Fibroblast of mammary gland (primary cell): ENCODE data around the gene EIF2S3.

Source experiments
- DNase-seq: peaks from one replicate; pipeline ENCODE4 v3.0.0-alpha.2; 2010; ENCODE audit warnings: low read depth
- H3K4me3 ChIP-seq: 2 replicates; pipeline ENCODE4 v1.5.1; 2011; ENCODE audit warnings: low read depth, mild to moderate bottlenecking, low read length, moderate library complexity; ENCODE audit not compliant: control insufficient read depth
- TF ChIP-seq, protein P1 (sequence below): conservative IDR thresholded peaks from 2 replicates; pipeline ENCODE4 v1.5.1; 2011; ENCODE audit warnings: low read depth, low read length, inconsistent platforms; ENCODE audit not compliant: control insufficient read depth, insufficient read depth

EIF2S3 gene

DNA sequence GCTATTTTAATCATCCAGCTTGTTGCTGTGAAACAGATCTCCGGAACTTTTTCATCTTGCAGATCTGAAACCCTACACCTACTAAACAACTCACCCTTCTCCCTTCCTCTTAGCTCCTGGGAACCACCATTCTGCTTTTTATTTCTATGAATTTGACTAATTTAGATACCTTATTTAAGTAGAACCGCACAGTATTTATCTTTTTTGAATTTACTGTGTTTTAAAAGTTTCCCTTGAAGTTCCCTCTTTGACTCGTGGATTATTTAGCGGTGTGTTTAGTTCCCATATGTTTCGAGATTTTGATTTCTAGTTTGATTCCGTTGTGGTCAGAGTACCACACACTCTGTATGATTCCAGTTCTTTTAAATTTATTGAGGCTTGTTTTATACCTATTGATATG lies 44.6 kb downstream of the EIF2S3 start:
- no peak for DNase-seq
- TF ChIP-seq, protein P1, sequence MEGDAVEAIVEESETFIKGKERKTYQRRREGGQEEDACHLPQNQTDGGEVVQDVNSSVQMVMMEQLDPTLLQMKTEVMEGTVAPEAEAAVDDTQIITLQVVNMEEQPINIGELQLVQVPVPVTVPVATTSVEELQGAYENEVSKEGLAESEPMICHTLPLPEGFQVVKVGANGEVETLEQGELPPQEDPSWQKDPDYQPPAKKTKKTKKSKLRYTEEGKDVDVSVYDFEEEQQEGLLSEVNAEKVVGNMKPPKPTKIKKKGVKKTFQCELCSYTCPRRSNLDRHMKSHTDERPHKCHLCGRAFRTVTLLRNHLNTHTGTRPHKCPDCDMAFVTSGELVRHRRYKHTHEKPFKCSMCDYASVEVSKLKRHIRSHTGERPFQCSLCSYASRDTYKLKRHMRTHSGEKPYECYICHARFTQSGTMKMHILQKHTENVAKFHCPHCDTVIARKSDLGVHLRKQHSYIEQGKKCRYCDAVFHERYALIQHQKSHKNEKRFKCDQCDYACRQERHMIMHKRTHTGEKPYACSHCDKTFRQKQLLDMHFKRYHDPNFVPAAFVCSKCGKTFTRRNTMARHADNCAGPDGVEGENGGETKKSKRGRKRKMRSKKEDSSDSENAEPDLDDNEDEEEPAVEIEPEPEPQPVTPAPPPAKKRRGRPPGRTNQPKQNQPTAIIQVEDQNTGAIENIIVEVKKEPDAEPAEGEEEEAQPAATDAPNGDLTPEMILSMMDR, result no peak
- H3K4me3 ChIP-seq, result no peak overlapping the region

DNA sequence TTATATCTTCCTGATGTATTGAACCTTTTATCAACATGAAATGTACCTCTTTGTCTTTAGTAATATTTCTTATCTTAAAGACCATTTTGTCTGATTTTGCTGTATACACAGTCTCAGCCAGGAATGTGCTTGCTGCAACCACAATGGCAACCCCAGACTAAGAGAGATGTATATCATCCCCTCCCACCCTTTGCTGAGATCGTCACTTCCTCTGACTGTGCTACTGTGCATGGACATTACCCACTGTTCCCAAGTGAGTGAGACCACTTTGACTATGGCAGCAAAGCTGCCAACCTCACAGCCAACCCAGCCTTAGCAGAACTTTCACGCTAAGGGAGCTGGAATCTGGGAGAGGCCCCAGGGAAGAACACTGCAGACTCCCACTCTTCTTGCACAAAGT lies 46.0 kb downstream of the EIF2S3 start:
- H3K4me3 ChIP-seq, result no peak overlapping the region
- TF ChIP-seq, protein P1, result no peak
- peak; percentile 40 for DNase-seq

DNA sequence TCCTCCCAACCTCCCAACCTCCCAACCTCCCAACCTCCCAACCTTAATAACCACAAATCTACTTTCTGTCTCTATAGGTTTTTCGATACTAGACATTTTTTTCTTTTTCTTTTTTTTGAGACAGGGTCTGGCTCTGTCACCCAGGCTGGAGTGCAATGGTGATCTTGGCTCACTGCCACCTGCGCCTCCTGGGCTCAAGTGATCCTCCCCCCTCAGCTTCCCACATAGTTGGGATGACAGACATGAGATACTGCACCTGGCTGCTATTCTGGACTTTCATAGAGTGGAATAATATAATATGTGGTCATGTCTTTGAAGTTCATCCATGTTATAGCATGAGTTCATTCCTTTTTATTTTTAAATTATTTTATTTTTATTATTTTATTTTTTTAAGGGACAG lies 55.3 kb downstream of the EIF2S3 start:
- DNase-seq, result no peak
- TF ChIP-seq, protein P1, result no peak
- no peak overlapping the region for H3K4me3 ChIP-seq

DNA sequence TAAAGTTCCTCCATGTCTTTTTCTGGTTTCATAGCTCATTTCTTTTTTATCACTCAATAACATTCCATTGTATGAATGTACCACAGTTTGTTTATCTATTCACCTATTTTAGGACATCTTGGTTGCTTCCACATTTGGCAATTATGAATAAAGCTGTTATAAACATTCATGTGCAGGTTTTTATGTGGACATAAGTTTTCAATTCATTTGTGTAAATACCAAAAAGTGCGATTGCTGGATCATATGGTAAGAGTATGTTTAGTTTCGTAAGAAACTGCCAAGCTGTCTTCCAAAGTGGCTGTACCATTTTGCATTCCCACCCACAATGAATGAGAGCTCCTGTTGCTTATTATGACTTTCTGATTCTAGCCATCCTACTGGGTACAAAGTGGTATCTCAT lies 58.4 kb downstream of the EIF2S3 start:
- TF ChIP-seq, protein P1, result no peak
- peak; percentile 44 for DNase-seq
- H3K4me3 ChIP-seq, result no peak overlapping the region

DNA sequence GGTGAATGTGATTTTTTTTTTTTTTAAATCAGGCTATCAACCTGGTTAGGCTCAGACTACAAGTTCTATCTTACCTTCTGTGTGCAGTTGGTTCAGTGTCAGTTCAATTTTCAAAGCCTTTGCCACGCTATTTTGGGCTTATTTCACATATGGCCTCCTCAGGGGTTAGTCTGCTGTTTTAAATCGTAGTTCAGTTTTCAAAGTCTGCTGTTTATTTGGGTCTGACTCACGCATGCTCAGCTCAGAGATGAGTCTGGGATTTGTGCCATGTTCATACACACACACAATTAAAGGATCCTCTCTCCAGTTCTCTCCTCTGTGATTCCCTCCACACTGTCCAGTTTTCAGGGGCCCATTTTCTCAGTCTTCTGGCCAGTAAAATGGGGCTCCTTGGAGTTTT lies 62.5 kb downstream of the EIF2S3 start:
- no peak overlapping the region for H3K4me3 ChIP-seq
- peak; percentile 84 for DNase-seq
- TF ChIP-seq, protein P1, result no peak

DNA sequence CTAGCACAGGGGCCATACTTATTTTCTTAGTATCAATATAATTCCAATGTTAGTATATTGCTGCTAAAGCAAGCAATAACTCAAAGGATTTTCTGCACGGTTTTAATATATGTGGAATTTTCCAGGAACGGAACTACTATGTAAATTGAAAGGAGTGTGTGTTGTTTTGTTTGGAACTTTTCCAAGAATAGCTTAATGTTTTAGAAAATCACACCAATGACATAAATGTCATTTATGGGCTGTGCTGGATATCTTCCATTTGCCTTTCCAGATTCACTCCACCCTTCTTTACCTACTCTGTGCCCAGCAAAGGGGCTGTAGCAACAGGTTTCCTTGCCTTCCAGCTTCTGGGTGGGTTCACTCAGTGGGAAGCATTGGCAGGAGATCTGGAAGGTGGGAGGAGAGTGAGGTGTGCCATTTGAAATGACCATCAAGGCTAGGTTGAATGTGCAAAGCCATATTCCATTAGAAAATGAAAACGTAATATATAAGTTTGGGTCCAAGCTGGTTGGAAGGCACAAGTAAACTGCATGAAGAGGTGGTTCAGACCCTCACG lies 69.6 kb downstream of the EIF2S3 start:
- H3K4me3 ChIP-seq, result no peak overlapping the region
- TF ChIP-seq, protein P1, result no peak
- DNase-seq, result no peak
